Lower lobe of right lung (tissue), 2 donors: Measurements from ENCODE around the gene DCAF15. TPM values are rescaled to one million over a fixed set of nuclear protein-coding genes. Genes with fewer than 3 reads are reported as not detected.

Source experiments
- ATAC-seq, 2 donors: fragments of 200-7000 bp; cut with Tn5 transposase; one replicate each; pipeline ENCODE4 v1.9.1; 2020 to 2022; ENCODE audit warnings: mild to moderate bottlenecking in 2 of 2, moderate library complexity in 2 of 2
- DNase-seq: peaks from one replicate; pipeline ENCODE4 v3.0.0-alpha.2; 2020
- H3K27ac ChIP-seq: fragments of 200-600 bp; one replicate; pipeline ENCODE4 v1.8.0; 2022
- H3K27me3 ChIP-seq: fragments of 200-600 bp; one replicate; pipeline ENCODE4 v1.8.0; 2022; ENCODE audit warnings: low read depth
- H3K36me3 ChIP-seq: fragments of 200-600 bp; one replicate; pipeline ENCODE4 v1.8.0; 2022; ENCODE audit warnings: mild to moderate bottlenecking
- H3K4me1 ChIP-seq: fragments of 200-600 bp; one replicate; pipeline ENCODE4 v1.8.0; 2022
- H3K4me3 ChIP-seq: fragments of 200-600 bp; one replicate; pipeline ENCODE4 v1.8.0; 2022; ENCODE audit warnings: mild to moderate bottlenecking
- H3K9me3 ChIP-seq: fragments of 200-600 bp; one replicate; pipeline ENCODE4 v1.8.0; 2022
- intact Hi-C: fragments of 100-400 bp; cut with DNase I; formaldehyde crosslinking; loops from one replicate; pipeline ENCODE4 v1.11.0; 2022
- long read RNA-seq: library from polyadenylated mRNA; unstranded; transcript quantifications from one replicate; pipeline ENCODE4 v2.0.0, GENCODE V29; 2021
- total RNA-seq: library from RNA; stranded (reverse); fragmentation: NEBNext Ultra II Directional; extraction: Animal tissue kit (Norgen Biotek cat#: 25700); gene quantifications from one replicate; pipeline ENCODE4 v1.2.1, GENCODE V29; 2021
- TF ChIP-seq, protein P1 (sequence below): fragments of 200-600 bp; IDR thresholded peaks from one replicate; pipeline ENCODE4 v1.8.0; 2022; ENCODE audit warnings: antibody characterized with exemption, mild to moderate bottlenecking
- donor health status: DM: no; HTN: yes; CAD: no; lungs with severe emphysema.

DCAF15 gene
- total RNA-seq: 28.4 TPM
- long read RNA-seq, transcript DCAF15-201 (13 exons, 2,278 nt): major isoform, 10 of 29 reads
- long read RNA-seq, partial matches to known transcripts: 8 of 29 reads
- long read RNA-seq, other reads (novel, unspliced or antisense): 11 of 29 reads

DNA sequence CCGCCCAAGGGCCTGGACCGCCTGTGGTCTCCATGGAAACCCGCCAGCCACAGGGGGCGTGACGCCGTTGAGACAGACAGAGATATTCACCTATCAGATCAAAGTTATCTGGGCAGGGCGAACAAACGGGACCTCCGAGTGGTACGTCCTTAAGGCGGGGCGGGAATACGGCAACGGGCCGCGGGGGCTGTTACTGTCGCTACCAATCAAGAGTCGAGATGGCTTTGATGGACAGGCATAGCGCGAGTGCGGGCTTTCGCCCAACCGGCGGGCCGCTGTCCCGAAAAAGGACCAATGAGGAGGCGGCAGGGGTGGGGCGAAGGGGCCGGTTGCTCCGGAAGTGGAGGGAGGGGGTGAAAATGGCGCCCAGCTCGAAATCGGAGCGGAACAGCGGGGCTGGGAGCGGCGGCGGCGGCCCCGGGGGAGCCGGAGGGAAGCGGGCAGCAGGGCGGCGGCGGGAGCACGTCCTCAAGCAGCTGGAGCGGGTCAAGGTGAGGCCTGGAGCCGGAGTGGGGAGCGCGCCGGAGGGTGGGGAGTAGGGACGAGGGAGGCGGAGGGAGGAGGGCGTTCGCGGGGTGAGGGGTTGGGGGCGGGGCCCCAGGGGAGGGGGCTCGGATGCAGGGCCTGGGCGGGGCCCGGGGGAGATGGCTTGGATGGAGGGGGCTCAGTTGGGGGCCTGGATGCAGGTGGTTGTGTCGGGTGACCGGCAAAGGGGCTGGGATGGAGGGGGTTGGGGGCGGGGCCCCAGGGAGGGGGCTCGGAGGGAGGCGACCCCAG, at the start of gene DCAF15:
DCAF15 (plus strand) TSS at position 356 of the 777 bp plus-strand sequence; CDS start at position 360, 4 bp downstream.
- H3K9me3 ChIP-seq: no peaks in the 10 kb centered on the region
- peaks cover 18% of the 10 kb centered on the region for H3K4me1 ChIP-seq
- peak; percentile 99 for ATAC-seq
- peak within 1 kb of the TSS; percentile 84 for H3K4me3 ChIP-seq
- peaks cover 31% of the 10 kb centered on the region for H3K36me3 ChIP-seq
- TF ChIP-seq, protein P1, sequence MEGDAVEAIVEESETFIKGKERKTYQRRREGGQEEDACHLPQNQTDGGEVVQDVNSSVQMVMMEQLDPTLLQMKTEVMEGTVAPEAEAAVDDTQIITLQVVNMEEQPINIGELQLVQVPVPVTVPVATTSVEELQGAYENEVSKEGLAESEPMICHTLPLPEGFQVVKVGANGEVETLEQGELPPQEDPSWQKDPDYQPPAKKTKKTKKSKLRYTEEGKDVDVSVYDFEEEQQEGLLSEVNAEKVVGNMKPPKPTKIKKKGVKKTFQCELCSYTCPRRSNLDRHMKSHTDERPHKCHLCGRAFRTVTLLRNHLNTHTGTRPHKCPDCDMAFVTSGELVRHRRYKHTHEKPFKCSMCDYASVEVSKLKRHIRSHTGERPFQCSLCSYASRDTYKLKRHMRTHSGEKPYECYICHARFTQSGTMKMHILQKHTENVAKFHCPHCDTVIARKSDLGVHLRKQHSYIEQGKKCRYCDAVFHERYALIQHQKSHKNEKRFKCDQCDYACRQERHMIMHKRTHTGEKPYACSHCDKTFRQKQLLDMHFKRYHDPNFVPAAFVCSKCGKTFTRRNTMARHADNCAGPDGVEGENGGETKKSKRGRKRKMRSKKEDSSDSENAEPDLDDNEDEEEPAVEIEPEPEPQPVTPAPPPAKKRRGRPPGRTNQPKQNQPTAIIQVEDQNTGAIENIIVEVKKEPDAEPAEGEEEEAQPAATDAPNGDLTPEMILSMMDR: no peak
- H3K27me3 ChIP-seq: no peaks in the 10 kb centered on the region
- peak; percentile 99 for DNase-seq
- peak within 1 kb of the TSS; percentile 87 for H3K27ac ChIP-seq
- intact Hi-C loops: no loop called here

DNA sequence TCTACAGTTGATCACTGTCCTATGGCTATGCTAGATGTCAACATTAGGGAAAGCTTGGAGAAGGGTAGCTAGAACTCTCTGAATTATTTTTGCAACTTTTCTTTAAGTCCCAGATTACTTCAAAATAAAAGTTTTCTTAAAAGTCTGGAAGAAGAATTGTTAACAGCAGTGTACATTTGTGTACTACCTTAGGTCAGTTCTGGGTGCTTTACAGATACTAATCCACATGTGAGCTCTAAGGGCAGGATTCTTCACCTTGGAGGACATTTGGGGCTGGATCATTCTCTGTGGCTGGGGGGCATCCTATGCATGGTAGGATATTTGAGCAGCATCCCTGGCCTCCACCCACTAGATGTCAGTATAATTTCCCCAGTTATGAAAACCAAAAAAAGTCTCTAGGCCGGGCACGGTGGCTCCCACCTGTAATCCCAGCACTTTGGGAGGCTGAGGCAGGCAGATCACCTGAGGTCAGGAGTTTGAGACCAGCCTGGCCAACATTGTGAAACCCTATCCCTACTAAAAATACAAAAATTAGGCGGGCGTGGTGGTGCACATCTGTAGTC, 49.2 kb upstream of the DCAF15 start:
- no peaks in the 10 kb centered on the region for H3K36me3 ChIP-seq
- intact Hi-C loops: no loop called here
- H3K27ac ChIP-seq: no peak overlapping the region
- no peaks in the 10 kb centered on the region for H3K9me3 ChIP-seq
- ATAC-seq (no peak), DNase-seq (no peak)
- TF ChIP-seq, protein P1: peak; percentile 45
- H3K27me3 ChIP-seq: no peaks in the 10 kb centered on the region
- peaks cover 22% of the 10 kb centered on the region for H3K4me1 ChIP-seq
- no peak overlapping the region for H3K4me3 ChIP-seq

- Histone ChIP-seq H3K27me3 (no peaks in the 10 kb centered on the region), H3K27ac (peak within 1 kb of the TSS; percentile 81), H3K4me1 (peaks cover 22% of the 10 kb centered on the region), H3K9me3 (no peaks in the 10 kb centered on the region), H3K4me3 (peak within 1 kb of the TSS; percentile 84), H3K36me3 (peaks cover 16% of the 10 kb centered on the region)
- peak; percentile 97 for DNase-seq
- peak; percentile 99 to 100 for ATAC-seq
- TF ChIP-seq, protein P1: no peak
- intact Hi-C loops: no loop called here
These were observed 46.4 kb upstream of the DCAF15 start, which contains the start of the genes BRME1 and CC2D1A for GRCh38 chr19:13905634-13906520. BRME1 (minus strand) TSS chr19:13906117; CDS start chr19:13904892, 1,225 bp downstream. CC2D1A (plus strand) TSS chr19:13906201; CDS start chr19:13906442, 241 bp downstream.

- Histone ChIP-seq H3K36me3 (peaks cover 21% of the 10 kb centered on the region), H3K9me3 (no peaks in the 10 kb centered on the region), H3K27ac (peak overlapping the region; percentile 81), H3K27me3 (no peaks in the 10 kb centered on the region), H3K4me1 (peaks cover 22% of the 10 kb centered on the region), H3K4me3 (peak overlapping the region; percentile 84)
- intact Hi-C loops: no loop called here
- TF ChIP-seq, protein P1: no peak
- DNase-seq (peak; percentile 64), ATAC-seq (peak; percentile 86)
These were observed 45.8 kb upstream of the DCAF15 start for GRCh38 chr19:13906521-13906904.

DNA sequence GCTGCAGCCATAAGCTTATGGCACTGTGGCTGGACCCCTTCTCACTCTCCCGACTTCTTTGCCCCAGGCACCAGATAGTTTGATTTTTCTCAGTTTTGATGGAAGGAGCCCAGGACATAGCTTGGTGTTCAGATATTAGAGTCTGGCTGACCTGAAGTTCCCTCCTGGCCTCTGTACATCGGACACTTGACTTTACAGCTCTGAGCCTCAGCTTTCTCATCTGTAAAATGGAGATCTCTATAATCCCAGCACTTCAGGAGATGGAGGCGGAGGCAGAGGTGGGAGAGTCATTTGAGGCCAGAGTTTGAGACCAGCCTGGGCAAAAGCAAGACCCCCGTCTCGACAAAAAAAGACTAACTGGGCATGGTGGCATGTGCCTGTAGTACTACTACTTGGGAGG, 45.4 kb upstream of the DCAF15 start:
- Histone ChIP-seq H3K36me3 (peaks cover 25% of the 10 kb centered on the region), H3K4me3 (peak overlapping the region; percentile 84), H3K4me1 (peaks cover 22% of the 10 kb centered on the region), H3K9me3 (no peaks in the 10 kb centered on the region), H3K27me3 (no peaks in the 10 kb centered on the region), H3K27ac (no peak overlapping the region)
- no peak for ATAC-seq
- DNase-seq: no peak
- intact Hi-C loops: no loop called here
- TF ChIP-seq, protein P1: no peak
